Brain microvascular endothelial cell (primary cell): ENCODE data around the gene CD164L2.

Experiments used
- DNase-seq: peaks from one replicate; pipeline ENCODE4 v3.0.0-alpha.2; 2020
- H3K27ac ChIP-seq: fragments of 250-450 bp; sonication (Bioruptor Pico); 2 replicates; pipeline ENCODE4 v1.5.1; 2020; ENCODE audit warnings: mild to moderate bottlenecking, moderate library complexity
- H3K27me3 ChIP-seq: fragments of 250-450 bp; sonication (Bioruptor Pico); replicated peaks from 2 replicates; pipeline ENCODE4 v1.5.1; 2020; ENCODE audit warnings: mild to moderate bottlenecking
- H3K36me3 ChIP-seq: fragments of 250-450 bp; sonication (Bioruptor Pico); replicated peaks from 2 replicates; pipeline ENCODE4 v1.5.1; 2020; ENCODE audit warnings: mild to moderate bottlenecking
- H3K4me3 ChIP-seq: 2 replicates; pipeline ENCODE4 v1.5.1; 2011; ENCODE audit warnings: low read depth, mild to moderate bottlenecking, control low read depth, low read length, moderate library complexity
- in situ Hi-C: cut with HindIII; loops from 2 replicates; pipeline ENCODE4 v1.10.0; 2017; ENCODE audit warnings: low sequenced_read_pairs, low pct_ligation_motif_present
- TF ChIP-seq, protein P1 (sequence below): IDR thresholded peaks from 2 replicates; pipeline ENCODE4 v1.5.1; 2011; ENCODE audit warnings: low read depth, mild to moderate bottlenecking, moderate library complexity, low read length, control low read depth, inconsistent platforms; ENCODE audit errors: missing control alignments

CD164L2 gene

DNA sequence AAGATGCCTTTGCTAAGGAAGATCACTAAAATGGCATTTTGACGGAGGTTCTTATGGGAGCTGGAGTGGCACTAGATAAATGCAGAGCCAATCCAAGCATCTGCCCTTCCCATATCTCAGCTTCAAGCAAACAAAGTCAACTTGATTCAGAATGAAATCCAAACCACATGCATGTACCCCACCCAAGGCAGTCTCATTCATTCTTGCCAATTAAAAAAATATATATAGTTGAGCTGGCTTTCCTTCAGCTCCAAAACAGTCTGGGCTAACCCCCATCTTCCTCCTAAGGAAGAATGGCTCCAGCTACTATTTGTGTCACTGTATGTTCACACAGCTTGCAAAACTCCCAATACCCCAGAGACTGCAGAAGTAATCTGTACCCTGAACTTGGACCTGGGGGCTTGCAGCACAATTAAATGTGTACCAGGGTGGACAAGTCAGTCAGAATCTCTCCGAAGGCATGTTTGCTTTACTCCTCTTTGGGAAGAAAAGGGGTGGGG, 44.7 kb upstream of the CD164L2 start:
- Histone ChIP-seq H3K36me3 (peaks cover 15% of the 10 kb centered on the region), H3K27me3 (no peaks in the 10 kb centered on the region), H3K4me3 (no peak overlapping the region), H3K27ac (no peak overlapping the region)
- DNase-seq = no peak
- in situ Hi-C loops = no loop called here
- TF ChIP-seq, protein P1, sequence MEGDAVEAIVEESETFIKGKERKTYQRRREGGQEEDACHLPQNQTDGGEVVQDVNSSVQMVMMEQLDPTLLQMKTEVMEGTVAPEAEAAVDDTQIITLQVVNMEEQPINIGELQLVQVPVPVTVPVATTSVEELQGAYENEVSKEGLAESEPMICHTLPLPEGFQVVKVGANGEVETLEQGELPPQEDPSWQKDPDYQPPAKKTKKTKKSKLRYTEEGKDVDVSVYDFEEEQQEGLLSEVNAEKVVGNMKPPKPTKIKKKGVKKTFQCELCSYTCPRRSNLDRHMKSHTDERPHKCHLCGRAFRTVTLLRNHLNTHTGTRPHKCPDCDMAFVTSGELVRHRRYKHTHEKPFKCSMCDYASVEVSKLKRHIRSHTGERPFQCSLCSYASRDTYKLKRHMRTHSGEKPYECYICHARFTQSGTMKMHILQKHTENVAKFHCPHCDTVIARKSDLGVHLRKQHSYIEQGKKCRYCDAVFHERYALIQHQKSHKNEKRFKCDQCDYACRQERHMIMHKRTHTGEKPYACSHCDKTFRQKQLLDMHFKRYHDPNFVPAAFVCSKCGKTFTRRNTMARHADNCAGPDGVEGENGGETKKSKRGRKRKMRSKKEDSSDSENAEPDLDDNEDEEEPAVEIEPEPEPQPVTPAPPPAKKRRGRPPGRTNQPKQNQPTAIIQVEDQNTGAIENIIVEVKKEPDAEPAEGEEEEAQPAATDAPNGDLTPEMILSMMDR = no peak

DNA sequence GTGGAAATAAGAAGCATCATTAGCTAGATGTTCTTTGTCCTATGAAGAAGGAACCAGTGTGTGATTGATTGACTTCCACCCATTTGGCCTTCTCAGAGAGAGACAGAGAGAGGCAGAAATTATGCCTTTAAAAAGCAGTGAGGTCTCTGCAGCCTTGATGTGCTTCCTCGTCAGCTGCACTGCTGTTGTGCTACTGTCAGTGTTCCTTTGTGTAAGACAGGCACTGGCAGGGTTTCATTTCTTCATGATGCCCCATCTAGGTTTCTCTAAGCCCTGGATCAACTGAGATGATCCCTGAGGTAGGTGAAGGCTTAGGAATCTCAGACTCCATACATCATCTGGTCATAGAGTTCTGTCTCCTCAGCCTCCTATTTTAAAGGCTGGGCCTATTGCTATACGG, 44.2 kb upstream of the CD164L2 start:
- peaks cover 15% of the 10 kb centered on the region for H3K36me3 ChIP-seq
- H3K27ac ChIP-seq = no peak overlapping the region
- in situ Hi-C loops = no loop called here
- H3K4me3 ChIP-seq = no peak overlapping the region
- TF ChIP-seq, protein P1 = no peak
- no peak for DNase-seq
- no peaks in the 10 kb centered on the region for H3K27me3 ChIP-seq

DNA sequence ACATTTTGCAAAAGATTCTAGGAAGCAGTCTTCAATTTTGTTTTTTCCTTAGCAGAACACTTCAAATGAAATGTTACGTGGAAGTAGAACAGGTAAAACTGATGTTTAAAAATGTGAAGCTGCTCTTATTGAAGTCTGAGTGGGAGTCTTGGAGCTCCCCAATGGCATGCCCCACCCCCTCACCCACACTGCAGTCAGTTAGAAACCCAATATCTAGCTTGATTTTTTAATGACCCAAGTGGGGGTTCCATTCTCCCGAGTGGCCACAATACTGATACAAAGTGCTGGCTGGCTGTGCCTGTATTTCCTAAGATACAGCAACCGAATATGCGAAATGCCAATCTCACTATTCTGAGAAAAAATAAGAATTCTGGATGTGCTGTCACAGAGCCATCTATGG, 40.6 kb upstream of the CD164L2 start:
- H3K36me3 ChIP-seq = peaks cover 15% of the 10 kb centered on the region
- no peak for DNase-seq
- in situ Hi-C loops = loop anchor here (25.0 kb wide), 1 partner anchor 139 kb away; no protein-coding TSS in a partner anchor
- no peaks in the 10 kb centered on the region for H3K27me3 ChIP-seq
- TF ChIP-seq, protein P1 = no peak
- H3K4me3 ChIP-seq = no peak overlapping the region
- no peak overlapping the region for H3K27ac ChIP-seq

- TF ChIP-seq, protein P1 = no peak
These were observed 35.4 kb upstream of the CD164L2 start for GRCh38 chr1:27418326-27419185.

DNA sequence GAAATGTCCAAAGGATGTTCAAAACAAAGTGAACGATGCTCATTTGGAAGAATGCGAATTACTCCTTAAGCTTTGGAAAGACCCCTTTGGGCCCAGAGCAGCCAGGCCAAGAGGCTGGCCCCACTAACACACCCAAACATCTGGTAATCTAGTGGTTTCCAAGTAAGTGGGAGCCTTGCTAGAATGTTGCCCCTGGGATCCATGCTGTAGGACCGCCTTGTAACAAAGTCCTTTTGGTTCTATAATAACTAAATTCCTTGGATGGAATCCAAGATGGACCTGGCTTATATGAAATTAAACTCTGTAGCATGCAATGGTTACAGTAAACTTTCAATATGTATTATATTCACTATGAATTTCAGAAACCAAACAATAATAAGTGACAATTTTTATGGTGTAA, 34.6 kb upstream of the CD164L2 start:
- no peak overlapping the region for H3K4me3 ChIP-seq
- TF ChIP-seq, protein P1 = no peak
- no peaks in the 10 kb centered on the region for H3K27me3 ChIP-seq
- DNase-seq = no peak
- H3K36me3 ChIP-seq = peaks cover 51% of the 10 kb centered on the region
- in situ Hi-C loops = loop anchor here (25.0 kb wide), 1 partner anchor 145 kb away; no protein-coding TSS in a partner anchor
- peak overlapping the region; percentile 81 for H3K27ac ChIP-seq

More at GRCh38 chr1:27418326-27419185, 35.4 kb upstream of the CD164L2 start:
- DNase-seq = peak; percentile 94
- H3K27ac ChIP-seq = peak overlapping the region; percentile 81
- peaks cover 42% of the 10 kb centered on the region for H3K36me3 ChIP-seq
- in situ Hi-C loops = loop anchor here (25.0 kb wide), 1 partner anchor 144 kb away; no protein-coding TSS in a partner anchor
- H3K27me3 ChIP-seq = no peaks in the 10 kb centered on the region
- H3K4me3 ChIP-seq = no peak overlapping the region
